Fibroblast of lung (primary cell): Measurements from ENCODE around the gene DSTYK. TPM values are rescaled to one million over a fixed set of nuclear protein-coding genes. Genes with fewer than 3 reads are reported as not detected.

Source experiments
- DNase-seq, 2 donors: peaks; one replicate each; pipeline versions ENCODE4 v3.0.0 to v3.0.0-alpha.2; 2010; ENCODE audit warnings: low read depth in 2 of 2
- H2AFZ ChIP-seq: 2 replicates; pipeline ENCODE4 v1.5.1; 2012; ENCODE audit warnings: low read length, control low read depth, inconsistent platforms
- H3K27ac ChIP-seq: 2 replicates; pipeline ENCODE4 v1.5.1; 2011; ENCODE audit warnings: low read length, control low read depth; ENCODE audit not compliant: insufficient read depth
- H3K27me3 ChIP-seq: 2 replicates; pipeline ENCODE4 v1.5.1; 2011; ENCODE audit warnings: mild to moderate bottlenecking, low read length; ENCODE audit not compliant: control insufficient read depth, insufficient read depth
- H3K36me3 ChIP-seq: 2 replicates; pipeline ENCODE4 v1.5.1; 2011; ENCODE audit warnings: low read length; ENCODE audit not compliant: control insufficient read depth, insufficient read depth
- H3K4me1 ChIP-seq: 2 replicates; pipeline ENCODE4 v1.5.1; 2011; ENCODE audit warnings: low read length; ENCODE audit not compliant: control insufficient read depth, insufficient read depth; ENCODE audit errors: extremely low read depth
- H3K4me2 ChIP-seq: 2 replicates; pipeline ENCODE4 v1.5.1; 2011; ENCODE audit warnings: low read length, control low read depth; ENCODE audit not compliant: insufficient read depth; ENCODE audit errors: extremely low read depth
- H3K4me3 ChIP-seq, 4 experiments: fragments of 200-600 bp in 1 of 4; sonication (generic) in 1 of 4; replicated peaks in 1 of 4; 2 replicates each; pipeline ENCODE4 v1.5.1; 2011 to 2016; ENCODE audit warnings: low read length in 4 of 4, low read depth in 3 of 4, mild to moderate bottlenecking in 3 of 4, control low read depth in 2 of 4, inconsistent platforms in 1 of 4, mixed read lengths in 1 of 4; ENCODE audit not compliant: insufficient read depth in 1 of 4; ENCODE audit errors: control extremely low read depth in 1 of 4
- H3K79me2 ChIP-seq: 2 replicates; pipeline ENCODE4 v1.5.1; 2012; ENCODE audit warnings: mild to moderate bottlenecking, low read length, inconsistent platforms; ENCODE audit not compliant: control insufficient read depth, insufficient read depth
- H3K9ac ChIP-seq: 2 replicates; pipeline ENCODE4 v1.5.1; 2011; ENCODE audit warnings: mild to moderate bottlenecking, low read length, control low read depth; ENCODE audit not compliant: insufficient read depth
- H3K9me3 ChIP-seq: 2 replicates; pipeline ENCODE4 v1.5.1; 2012; ENCODE audit warnings: low read depth, low read length; ENCODE audit not compliant: control insufficient read depth, insufficient read depth
- H4K20me1 ChIP-seq: 2 replicates; pipeline ENCODE4 v1.5.1; 2011; ENCODE audit warnings: low read length; ENCODE audit not compliant: control insufficient read depth, insufficient read depth; ENCODE audit errors: extremely low read depth
- EZH2 ChIP-seq: IDR thresholded peaks from 2 replicates; pipeline ENCODE4 v1.5.1; 2012; ENCODE audit warnings: low read length, control low read depth, mild to moderate bottlenecking; ENCODE audit errors: missing control alignments
- polyA plus RNA-seq, 2 donors: library from polyadenylated mRNA; depleted of rRNA in 1 of 2; stranded (reverse) in 1 of 2; unstranded in 1 of 2; fragments of >200 nt; gene quantifications; 2 replicates each; pipeline ENCODE4 v1.2.1, GENCODE V29; 2011 to 2012; ENCODE audit warnings: missing spikeins in 1 of 2
- total RNA-seq: library from RNA; depleted of rRNA; stranded (reverse); fragments of >200 nt; gene quantifications from 2 replicates; pipeline ENCODE4 v1.2.1, GENCODE V29; 2014
- TF ChIP-seq, protein P1 (sequence below), 2 donors: IDR thresholded peaks in 1 of 2; conservative IDR thresholded peaks in 1 of 2; 1 replicate in 1 of 2; 2 replicates in 1 of 2; pipeline ENCODE4 v1.5.1; 2011 to 2012; ENCODE audit warnings: low read length in 2 of 2, control low read depth in 1 of 2, inconsistent platforms in 1 of 2, low read depth in 1 of 2, mild to moderate bottlenecking in 1 of 2

DSTYK gene
- total and polyA plus RNA-seq, 2 donors (not counting 1 experiment from before 2014, with no cell fraction given): 24.5 to 42.6 TPM

- no peak for TF ChIP-seq EZH2
- TF ChIP-seq, protein P1, sequence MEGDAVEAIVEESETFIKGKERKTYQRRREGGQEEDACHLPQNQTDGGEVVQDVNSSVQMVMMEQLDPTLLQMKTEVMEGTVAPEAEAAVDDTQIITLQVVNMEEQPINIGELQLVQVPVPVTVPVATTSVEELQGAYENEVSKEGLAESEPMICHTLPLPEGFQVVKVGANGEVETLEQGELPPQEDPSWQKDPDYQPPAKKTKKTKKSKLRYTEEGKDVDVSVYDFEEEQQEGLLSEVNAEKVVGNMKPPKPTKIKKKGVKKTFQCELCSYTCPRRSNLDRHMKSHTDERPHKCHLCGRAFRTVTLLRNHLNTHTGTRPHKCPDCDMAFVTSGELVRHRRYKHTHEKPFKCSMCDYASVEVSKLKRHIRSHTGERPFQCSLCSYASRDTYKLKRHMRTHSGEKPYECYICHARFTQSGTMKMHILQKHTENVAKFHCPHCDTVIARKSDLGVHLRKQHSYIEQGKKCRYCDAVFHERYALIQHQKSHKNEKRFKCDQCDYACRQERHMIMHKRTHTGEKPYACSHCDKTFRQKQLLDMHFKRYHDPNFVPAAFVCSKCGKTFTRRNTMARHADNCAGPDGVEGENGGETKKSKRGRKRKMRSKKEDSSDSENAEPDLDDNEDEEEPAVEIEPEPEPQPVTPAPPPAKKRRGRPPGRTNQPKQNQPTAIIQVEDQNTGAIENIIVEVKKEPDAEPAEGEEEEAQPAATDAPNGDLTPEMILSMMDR (conservative IDR thresholded peaks at IDR 0.05 in 1 of 2, IDR thresholded peaks at IDR 0.05 in 1 of 2; ENCODE audit: low read depth in 1 of 2, low read length in 2 of 2): no peak
- no peak overlapping the region for H3K4me2 ChIP-seq
- no peaks in the 10 kb centered on the region for H3K27me3 ChIP-seq
- H3K4me1 ChIP-seq: peaks cover 2% of the 10 kb centered on the region
- H3K79me2 ChIP-seq: no peaks in the 10 kb centered on the region
- H3K36me3 ChIP-seq: peaks cover 1% of the 10 kb centered on the region
- H3K27ac ChIP-seq: no peak overlapping the region
- H3K9ac ChIP-seq: no peak overlapping the region
- H3K4me3 ChIP-seq: no peak overlapping the region
- H2AFZ ChIP-seq: no peak overlapping the region
- DNase-seq: no peak
- H4K20me1 ChIP-seq: no peaks in the 10 kb centered on the region
- H3K9me3 ChIP-seq: no peaks in the 10 kb centered on the region
These were observed 26.3 kb upstream of the DSTYK start for GRCh38 chr1:205237526-205238484.

- H3K9ac ChIP-seq: no peak overlapping the region
- H3K4me3 ChIP-seq: no peak overlapping the region
- peaks cover 2% of the 10 kb centered on the region for H3K4me1 ChIP-seq
- no peaks in the 10 kb centered on the region for H3K79me2 ChIP-seq
- DNase-seq: no peak
- no peak for TF ChIP-seq EZH2
- TF ChIP-seq, protein P1 (conservative IDR thresholded peaks at IDR 0.05 in 1 of 2, IDR thresholded peaks at IDR 0.05 in 1 of 2; ENCODE audit: low read depth in 1 of 2, low read length in 2 of 2): no peak
- no peak overlapping the region for H2AFZ ChIP-seq
- no peaks in the 10 kb centered on the region for H4K20me1 ChIP-seq
- no peaks in the 10 kb centered on the region for H3K9me3 ChIP-seq
- no peak overlapping the region for H3K27ac ChIP-seq
- no peak overlapping the region for H3K4me2 ChIP-seq
- no peaks in the 10 kb centered on the region for H3K27me3 ChIP-seq
- peaks cover 1% of the 10 kb centered on the region for H3K36me3 ChIP-seq
These were observed 25.5 kb upstream of the DSTYK start for GRCh38 chr1:205236951-205237475.

- no peaks in the 10 kb centered on the region for H3K9me3 ChIP-seq
- no peak overlapping the region for H2AFZ ChIP-seq
- no peak overlapping the region for H3K4me2 ChIP-seq
- no peaks in the 10 kb centered on the region for H4K20me1 ChIP-seq
- H3K9ac ChIP-seq: no peak overlapping the region
- no peak overlapping the region for H3K27ac ChIP-seq
- peaks cover 2% of the 10 kb centered on the region for H3K4me1 ChIP-seq
- no peaks in the 10 kb centered on the region for H3K79me2 ChIP-seq
- no peak overlapping the region for H3K4me3 ChIP-seq
- no peaks in the 10 kb centered on the region for H3K36me3 ChIP-seq
- no peaks in the 10 kb centered on the region for H3K27me3 ChIP-seq
- DNase-seq: no peak
- TF ChIP-seq, protein P1 (conservative IDR thresholded peaks at IDR 0.05 in 1 of 2, IDR thresholded peaks at IDR 0.05 in 1 of 2; ENCODE audit: low read depth in 1 of 2, low read length in 2 of 2): no peak
- no peak for TF ChIP-seq EZH2
These were observed 25.0 kb upstream of the DSTYK start for GRCh38 chr1:205236526-205236925.
